ENCODE data around the gene B3GLCT. TPM values are rescaled to one million over a fixed set of nuclear protein-coding genes. Genes with fewer than 3 reads are reported as not detected.

The B3GLCT gene
- total RNA-seq, 4 donors from 2014 or later: 1.6 to 5.7 (median 3.9) TPM

- Histone ChIP-seq H3K27me3 (no peaks in the 10 kb centered on the region), H3K9me3 (no peaks in the 10 kb centered on the region), H3K4me1 (no peaks in the 10 kb centered on the region), H3K36me3 (no peaks in the 10 kb centered on the region), H3K27ac (no peak overlapping the region), H3K4me3 (no peak overlapping the region)
- TF ChIP-seq, protein P1, sequence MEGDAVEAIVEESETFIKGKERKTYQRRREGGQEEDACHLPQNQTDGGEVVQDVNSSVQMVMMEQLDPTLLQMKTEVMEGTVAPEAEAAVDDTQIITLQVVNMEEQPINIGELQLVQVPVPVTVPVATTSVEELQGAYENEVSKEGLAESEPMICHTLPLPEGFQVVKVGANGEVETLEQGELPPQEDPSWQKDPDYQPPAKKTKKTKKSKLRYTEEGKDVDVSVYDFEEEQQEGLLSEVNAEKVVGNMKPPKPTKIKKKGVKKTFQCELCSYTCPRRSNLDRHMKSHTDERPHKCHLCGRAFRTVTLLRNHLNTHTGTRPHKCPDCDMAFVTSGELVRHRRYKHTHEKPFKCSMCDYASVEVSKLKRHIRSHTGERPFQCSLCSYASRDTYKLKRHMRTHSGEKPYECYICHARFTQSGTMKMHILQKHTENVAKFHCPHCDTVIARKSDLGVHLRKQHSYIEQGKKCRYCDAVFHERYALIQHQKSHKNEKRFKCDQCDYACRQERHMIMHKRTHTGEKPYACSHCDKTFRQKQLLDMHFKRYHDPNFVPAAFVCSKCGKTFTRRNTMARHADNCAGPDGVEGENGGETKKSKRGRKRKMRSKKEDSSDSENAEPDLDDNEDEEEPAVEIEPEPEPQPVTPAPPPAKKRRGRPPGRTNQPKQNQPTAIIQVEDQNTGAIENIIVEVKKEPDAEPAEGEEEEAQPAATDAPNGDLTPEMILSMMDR (IDR thresholded peaks at IDR 0.05): no peak
- no peak for TF ChIP-seq EP300 (IDR thresholded peaks at IDR 0.05; ENCODE audit: low read depth)
- TF ChIP-seq POLR2AphosphoS5 (IDR thresholded peaks at IDR 0.05): no peak
- no peak for TF ChIP-seq POLR2A (IDR thresholded peaks at IDR 0.05)
- intact Hi-C loops (cut with DNase I; ENCODE audit: low total_unique reads) (no loop called here), in situ Hi-C loops (cut with MboI; ENCODE audit: low pct_ligation_motif_present in 1 of 4, low pct_unique_long_range_greater_than_20kb in 1 of 4, low sequenced_read_pairs in 3 of 4) (no loop called here)
- DNase-seq: no peak
- 66 to 84% methylated on average over 6 to 7 of the region's 7 CpGs for WGBS, 2 donors (ENCODE audit: low coverage in 1 of 2)
These were observed 127.5 kb downstream of the B3GLCT start for GRCh38 chr13:31327182-31327860.

GRCh38 chr13:31328549-31329235, 128.9 kb downstream of the B3GLCT start:
- WGBS, 2 donors (ENCODE audit: low coverage in 1 of 2): 86 to 88% methylated on average over 7 to 8 of the region's 8 CpGs
- in situ Hi-C loops (cut with MboI; ENCODE audit: low pct_ligation_motif_present in 1 of 4, low pct_unique_long_range_greater_than_20kb in 1 of 4, low sequenced_read_pairs in 3 of 4): no loop called here
- no peak for DNase-seq

GRCh38 chr13:31330236-31330635, 130.5 kb downstream of the B3GLCT start:
- no peaks in the 10 kb centered on the region for H3K4me1 ChIP-seq
- no peak overlapping the region for H3K27ac ChIP-seq
- WGBS, 2 donors (ENCODE audit: low coverage in 1 of 2): 38 to 80% methylated on average over 1 of the region's 1 CpG
- TF ChIP-seq POLR2A (IDR thresholded peaks at IDR 0.05) (no peak), EP300 (IDR thresholded peaks at IDR 0.05; ENCODE audit: low read depth) (no peak), POLR2AphosphoS5 (IDR thresholded peaks at IDR 0.05) (no peak)
- TF ChIP-seq, protein P1 (IDR thresholded peaks at IDR 0.05): no peak
- H3K9me3 ChIP-seq: no peaks in the 10 kb centered on the region
- H3K36me3 ChIP-seq: no peaks in the 10 kb centered on the region
- no peak overlapping the region for H3K4me3 ChIP-seq
- in situ Hi-C loops (cut with MboI; ENCODE audit: low pct_ligation_motif_present in 1 of 4, low pct_unique_long_range_greater_than_20kb in 1 of 4, low sequenced_read_pairs in 3 of 4) (no loop called here), intact Hi-C loops (cut with DNase I; ENCODE audit: low total_unique reads) (no loop called here)
- no peaks in the 10 kb centered on the region for H3K27me3 ChIP-seq
- no peak for DNase-seq

More at GRCh38 chr13:31328549-31329235, 128.9 kb downstream of the B3GLCT start:
- no peaks in the 10 kb centered on the region for H3K36me3 ChIP-seq
- H3K4me3 ChIP-seq: no peak overlapping the region
- no peak overlapping the region for H3K27ac ChIP-seq
- H3K4me1 ChIP-seq: no peaks in the 10 kb centered on the region
- H3K27me3 ChIP-seq: no peaks in the 10 kb centered on the region
- H3K9me3 ChIP-seq: no peaks in the 10 kb centered on the region
- intact Hi-C loops (cut with DNase I; ENCODE audit: low total_unique reads): no loop called here
- TF ChIP-seq POLR2A (IDR thresholded peaks at IDR 0.05) (no peak), POLR2AphosphoS5 (IDR thresholded peaks at IDR 0.05) (no peak), EP300 (IDR thresholded peaks at IDR 0.05; ENCODE audit: low read depth) (no peak)
- TF ChIP-seq, protein P1 (IDR thresholded peaks at IDR 0.05): no peak

DNA sequence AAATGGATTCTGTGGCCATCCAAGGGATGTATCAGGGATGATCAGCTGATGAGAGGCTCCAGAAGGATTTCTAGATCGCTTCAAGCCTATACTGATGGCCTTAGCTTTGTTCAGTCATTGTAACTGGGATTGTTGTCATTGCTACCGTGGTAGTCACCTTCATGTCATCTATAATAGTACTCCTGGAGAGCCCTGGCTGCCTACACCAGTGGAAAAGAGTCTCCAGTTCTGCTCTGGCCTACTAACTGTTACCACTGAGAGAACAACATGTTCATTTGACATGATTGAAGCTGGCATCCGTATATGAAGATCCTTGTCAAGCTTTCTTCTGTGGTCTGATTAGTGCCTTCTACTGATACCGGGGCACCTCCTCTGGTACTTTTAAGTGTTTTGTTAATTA, 131.3 kb downstream of the B3GLCT start:
- TF ChIP-seq, protein P1 (IDR thresholded peaks at IDR 0.05): no peak
- no peak for TF ChIP-seq EP300 (IDR thresholded peaks at IDR 0.05; ENCODE audit: low read depth)
- no peak for TF ChIP-seq POLR2A (IDR thresholded peaks at IDR 0.05)
- no peak for TF ChIP-seq POLR2AphosphoS5 (IDR thresholded peaks at IDR 0.05)
- intact Hi-C loops (cut with DNase I; ENCODE audit: low total_unique reads) (no loop called here), in situ Hi-C loops (cut with MboI; ENCODE audit: low pct_ligation_motif_present in 1 of 4, low pct_unique_long_range_greater_than_20kb in 1 of 4, low sequenced_read_pairs in 3 of 4) (no loop called here)
- Histone ChIP-seq H3K27ac (no peak overlapping the region), H3K4me1 (no peaks in the 10 kb centered on the region), H3K9me3 (no peaks in the 10 kb centered on the region), H3K4me3 (no peak overlapping the region), H3K36me3 (no peaks in the 10 kb centered on the region), H3K27me3 (no peaks in the 10 kb centered on the region)
- no peak for DNase-seq
- WGBS, 2 donors (ENCODE audit: low coverage in 1 of 2): 96 to 100% methylated on average over 1 to 4 of the region's 4 CpGs
